ENCODE data around the gene ZNF207.

DNA sequence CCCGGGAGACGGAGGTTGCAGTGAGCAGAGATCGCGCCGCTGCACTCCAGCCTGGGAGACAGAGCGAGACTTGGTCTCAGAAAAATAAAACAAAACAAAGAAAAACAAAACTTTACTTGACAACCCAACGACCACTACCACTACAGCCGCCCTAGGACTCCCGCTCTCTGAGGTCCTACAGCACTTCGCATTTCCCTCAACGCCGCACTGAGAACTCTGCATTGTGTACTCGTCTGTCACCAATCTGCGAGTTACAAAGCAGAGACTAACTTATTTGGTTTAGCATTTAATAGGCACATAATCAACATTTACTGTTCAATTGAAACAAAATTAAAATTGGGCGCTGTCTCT lies 479 bp upstream of the ZNF207 start:
- TF ChIP-seq, protein P1, sequence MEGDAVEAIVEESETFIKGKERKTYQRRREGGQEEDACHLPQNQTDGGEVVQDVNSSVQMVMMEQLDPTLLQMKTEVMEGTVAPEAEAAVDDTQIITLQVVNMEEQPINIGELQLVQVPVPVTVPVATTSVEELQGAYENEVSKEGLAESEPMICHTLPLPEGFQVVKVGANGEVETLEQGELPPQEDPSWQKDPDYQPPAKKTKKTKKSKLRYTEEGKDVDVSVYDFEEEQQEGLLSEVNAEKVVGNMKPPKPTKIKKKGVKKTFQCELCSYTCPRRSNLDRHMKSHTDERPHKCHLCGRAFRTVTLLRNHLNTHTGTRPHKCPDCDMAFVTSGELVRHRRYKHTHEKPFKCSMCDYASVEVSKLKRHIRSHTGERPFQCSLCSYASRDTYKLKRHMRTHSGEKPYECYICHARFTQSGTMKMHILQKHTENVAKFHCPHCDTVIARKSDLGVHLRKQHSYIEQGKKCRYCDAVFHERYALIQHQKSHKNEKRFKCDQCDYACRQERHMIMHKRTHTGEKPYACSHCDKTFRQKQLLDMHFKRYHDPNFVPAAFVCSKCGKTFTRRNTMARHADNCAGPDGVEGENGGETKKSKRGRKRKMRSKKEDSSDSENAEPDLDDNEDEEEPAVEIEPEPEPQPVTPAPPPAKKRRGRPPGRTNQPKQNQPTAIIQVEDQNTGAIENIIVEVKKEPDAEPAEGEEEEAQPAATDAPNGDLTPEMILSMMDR (IDR thresholded peaks at IDR 0.05; ENCODE audit: insufficient read depth, low read length) = no peak
- TF ChIP-seq, protein P2, sequence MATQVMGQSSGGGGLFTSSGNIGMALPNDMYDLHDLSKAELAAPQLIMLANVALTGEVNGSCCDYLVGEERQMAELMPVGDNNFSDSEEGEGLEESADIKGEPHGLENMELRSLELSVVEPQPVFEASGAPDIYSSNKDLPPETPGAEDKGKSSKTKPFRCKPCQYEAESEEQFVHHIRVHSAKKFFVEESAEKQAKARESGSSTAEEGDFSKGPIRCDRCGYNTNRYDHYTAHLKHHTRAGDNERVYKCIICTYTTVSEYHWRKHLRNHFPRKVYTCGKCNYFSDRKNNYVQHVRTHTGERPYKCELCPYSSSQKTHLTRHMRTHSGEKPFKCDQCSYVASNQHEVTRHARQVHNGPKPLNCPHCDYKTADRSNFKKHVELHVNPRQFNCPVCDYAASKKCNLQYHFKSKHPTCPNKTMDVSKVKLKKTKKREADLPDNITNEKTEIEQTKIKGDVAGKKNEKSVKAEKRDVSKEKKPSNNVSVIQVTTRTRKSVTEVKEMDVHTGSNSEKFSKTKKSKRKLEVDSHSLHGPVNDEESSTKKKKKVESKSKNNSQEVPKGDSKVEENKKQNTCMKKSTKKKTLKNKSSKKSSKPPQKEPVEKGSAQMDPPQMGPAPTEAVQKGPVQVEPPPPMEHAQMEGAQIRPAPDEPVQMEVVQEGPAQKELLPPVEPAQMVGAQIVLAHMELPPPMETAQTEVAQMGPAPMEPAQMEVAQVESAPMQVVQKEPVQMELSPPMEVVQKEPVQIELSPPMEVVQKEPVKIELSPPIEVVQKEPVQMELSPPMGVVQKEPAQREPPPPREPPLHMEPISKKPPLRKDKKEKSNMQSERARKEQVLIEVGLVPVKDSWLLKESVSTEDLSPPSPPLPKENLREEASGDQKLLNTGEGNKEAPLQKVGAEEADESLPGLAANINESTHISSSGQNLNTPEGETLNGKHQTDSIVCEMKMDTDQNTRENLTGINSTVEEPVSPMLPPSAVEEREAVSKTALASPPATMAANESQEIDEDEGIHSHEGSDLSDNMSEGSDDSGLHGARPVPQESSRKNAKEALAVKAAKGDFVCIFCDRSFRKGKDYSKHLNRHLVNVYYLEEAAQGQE (IDR thresholded peaks at IDR 0.05; ENCODE audit: insufficient replicate concordance, low read depth) = no peak
- TF ChIP-seq POLR2AphosphoS5 (IDR thresholded peaks at IDR 0.05; ENCODE audit: low read depth) = no peak
- TF ChIP-seq GABPA (IDR thresholded peaks at IDR 0.05; ENCODE audit: low read depth) = no peak
- no peak for TF ChIP-seq SPI1 (IDR thresholded peaks at IDR 0.05; ENCODE audit: borderline replicate concordance, low read depth)
